Urinary bladder (tissue), 4 donors: ENCODE data around the gene SLC2A4RG. TPM values are rescaled to one million over a fixed set of nuclear protein-coding genes. Genes with fewer than 3 reads are reported as not detected.

Source experiments
- DNase-seq: peaks from one replicate; pipeline ENCODE4 v3.0.0-alpha.2; 2015; ENCODE audit errors: extremely low spot score
- H3K27ac ChIP-seq: one replicate; pipeline ENCODE4 v1.5.1; 2013; ENCODE audit warnings: low read depth, mild to moderate bottlenecking, moderate library complexity
- H3K36me3 ChIP-seq: one replicate; pipeline ENCODE4 v1.6.1; 2013; ENCODE audit warnings: mild to moderate bottlenecking, moderate library complexity; ENCODE audit not compliant: insufficient read depth
- H3K4me1 ChIP-seq: one replicate; pipeline ENCODE4 v1.6.1; 2013; ENCODE audit warnings: mild to moderate bottlenecking, moderate library complexity; ENCODE audit not compliant: insufficient read depth
- H3K4me3 ChIP-seq: one replicate; pipeline ENCODE4 v1.5.1; 2013; ENCODE audit warnings: low read depth, low read length
- WGBS: extraction: QIAGEN DNeasy Blood & Tissue Kit; methylation state at CpG from one replicate; pipeline ENCODE4 v1.1.7; 2013; 5-methylcytosine and 5-hydroxymethylcytosine counted together
- polyA plus RNA-seq: library from polyadenylated mRNA; stranded (reverse); fragments of 200-250 nt; gene quantifications from one replicate; pipeline ENCODE4 v1.2.3, GENCODE V29; 2013
- total RNA-seq: library from RNA; depleted of rRNA; stranded (reverse); fragments of >200 nt; gene quantifications from one replicate; pipeline ENCODE4 v1.2.3, GENCODE V29; 2014
- donor health status: healthy with polysubstance abuse.
- donor health status: healthy.

The SLC2A4RG gene
- total and polyA plus RNA-seq, 2 donors = 8.6 to 106 TPM

- H3K27ac ChIP-seq = no peak overlapping the region
- DNase-seq = no peak
- H3K36me3 ChIP-seq = no peaks in the 10 kb centered on the region
- no peaks in the 10 kb centered on the region for H3K4me1 ChIP-seq
- WGBS = 93% methylated on average over 13 of the region's 13 CpGs
- no peak overlapping the region for H3K4me3 ChIP-seq
Measured at GRCh38 chr20:63753381-63753780, 13.8 kb downstream of the SLC2A4RG start.

- 65% methylated on average over 16 of the region's 16 CpGs for WGBS
- Histone ChIP-seq H3K4me3 (no peak overlapping the region), H3K4me1 (no peaks in the 10 kb centered on the region), H3K27ac (no peak overlapping the region), H3K36me3 (no peaks in the 10 kb centered on the region)
- no peak for DNase-seq
Measured at GRCh38 chr20:63754008-63754407, 14.4 kb downstream of the SLC2A4RG start.

GRCh38 chr20:63755933-63756647 lies 16.5 kb downstream of the SLC2A4RG start:
- Histone ChIP-seq H3K4me3 (no peak overlapping the region), H3K4me1 (no peaks in the 10 kb centered on the region), H3K27ac (no peak overlapping the region), H3K36me3 (no peaks in the 10 kb centered on the region)
- DNase-seq = no peak
- 83% methylated on average over 18 of the region's 18 CpGs for WGBS

- H3K4me1 ChIP-seq = no peaks in the 10 kb centered on the region
- DNase-seq = no peak
- H3K4me3 ChIP-seq = no peak overlapping the region
- 58% methylated on average over 8 of the region's 8 CpGs for WGBS
- no peak overlapping the region for H3K27ac ChIP-seq
- H3K36me3 ChIP-seq = no peaks in the 10 kb centered on the region
Measured at GRCh38 chr20:63756648-63756991, 17.0 kb downstream of the SLC2A4RG start.

- no peak for DNase-seq
- H3K4me3 ChIP-seq = no peak overlapping the region
- no peaks in the 10 kb centered on the region for H3K4me1 ChIP-seq
- H3K27ac ChIP-seq = no peak overlapping the region
- H3K36me3 ChIP-seq = no peaks in the 10 kb centered on the region
- 93% methylated on average over 7 of the region's 7 CpGs for WGBS
Measured at GRCh38 chr20:63758152-63758551, 18.6 kb downstream of the SLC2A4RG start.

GRCh38 chr20:63759377-63759901 lies 19.9 kb downstream of the SLC2A4RG start:
- Histone ChIP-seq H3K4me1 (no peaks in the 10 kb centered on the region), H3K4me3 (no peak overlapping the region), H3K27ac (no peak overlapping the region), H3K36me3 (no peaks in the 10 kb centered on the region)
- 96% methylated on average over 7 of the region's 7 CpGs for WGBS
- no peak for DNase-seq

GRCh38 chr20:63765082-63765873 lies 25.7 kb downstream of the SLC2A4RG start:
- peaks cover 2% of the 10 kb centered on the region for H3K36me3 ChIP-seq
- 88% methylated on average over 16 of the region's 16 CpGs for WGBS
- DNase-seq = no peak
- no peaks in the 10 kb centered on the region for H3K4me1 ChIP-seq
- no peak overlapping the region for H3K4me3 ChIP-seq
- H3K27ac ChIP-seq = no peak overlapping the region

- no peaks in the 10 kb centered on the region for H3K4me1 ChIP-seq
- WGBS = 91% methylated on average over 7 of the region's 7 CpGs
- no peak overlapping the region for H3K4me3 ChIP-seq
- no peak overlapping the region for H3K27ac ChIP-seq
- peaks cover 2% of the 10 kb centered on the region for H3K36me3 ChIP-seq
- no peak for DNase-seq
Measured at GRCh38 chr20:63765902-63766301, 26.3 kb downstream of the SLC2A4RG start.

GRCh38 chr20:63766695-63767426 lies 27.3 kb downstream of the SLC2A4RG start:
- peaks cover 2% of the 10 kb centered on the region for H3K36me3 ChIP-seq
- WGBS = 95% methylated on average over 38 of the region's 38 CpGs
- no peak overlapping the region for H3K4me3 ChIP-seq
- H3K27ac ChIP-seq = no peak overlapping the region
- DNase-seq = no peak
- no peaks in the 10 kb centered on the region for H3K4me1 ChIP-seq

- 78% methylated on average over 18 of the region's 18 CpGs for WGBS
- H3K4me3 ChIP-seq = no peak overlapping the region
- no peaks in the 10 kb centered on the region for H3K4me1 ChIP-seq
- peaks cover 2% of the 10 kb centered on the region for H3K36me3 ChIP-seq
- DNase-seq = no peak
- H3K27ac ChIP-seq = no peak overlapping the region
Measured at GRCh38 chr20:63767456-63767855, 27.9 kb downstream of the SLC2A4RG start.

GRCh38 chr20:63767886-63768285 lies 28.3 kb downstream of the SLC2A4RG start:
- Histone ChIP-seq H3K4me3 (no peak overlapping the region), H3K27ac (no peak overlapping the region), H3K36me3 (peaks cover 2% of the 10 kb centered on the region), H3K4me1 (no peaks in the 10 kb centered on the region)
- no peak for DNase-seq
- 89% methylated on average over 7 of the region's 7 CpGs for WGBS

- 93% methylated on average over 26 of the region's 26 CpGs for WGBS
- no peak for DNase-seq
- H3K4me3 ChIP-seq = no peak overlapping the region
- H3K27ac ChIP-seq = no peak overlapping the region
- no peaks in the 10 kb centered on the region for H3K4me1 ChIP-seq
- peaks cover 2% of the 10 kb centered on the region for H3K36me3 ChIP-seq
Measured at GRCh38 chr20:63768591-63769515, 29.3 kb downstream of the SLC2A4RG start.
